CD14-positive monocyte (primary cell): ENCODE measurements around the gene HSPA12B. TPM values are rescaled to one million over a fixed set of nuclear protein-coding genes. Genes with fewer than 3 reads are reported as not detected.

Experiments
- DNase-seq, 3 donors: peaks; one replicate each; pipeline ENCODE4 v3.0.0-alpha.2; 2011 to 2022
- H2AFZ ChIP-seq: 2 replicates; pipeline ENCODE4 v1.6.0; 2012; ENCODE audit warnings: mild to moderate bottlenecking, low read depth, low read length, inconsistent platforms; ENCODE audit not compliant: insufficient read depth, poor library complexity, severe bottlenecking
- H3K27ac ChIP-seq, 2 donors: 1 replicate in 1 of 2; 2 replicates in 1 of 2; pipeline ENCODE4 v1.5.1; 2012 to 2013; ENCODE audit warnings: low read length in 2 of 2, control low read depth in 1 of 2, inconsistent platforms in 1 of 2, low read depth in 1 of 2, mild to moderate bottlenecking in 1 of 2
- H3K27me3 ChIP-seq, 2 donors: one replicate each; pipeline versions ENCODE4 v1.6.0 to v1.6.1; 2011 to 2013; ENCODE audit warnings: low read length in 2 of 2; ENCODE audit not compliant: control insufficient read depth in 2 of 2, insufficient read depth in 2 of 2
- H3K36me3 ChIP-seq, 2 donors: replicated peaks in 1 of 2; 1 replicate in 1 of 2; 2 replicates in 1 of 2; pipeline versions ENCODE4 v1.5.1 to v1.6.1; 2012 to 2013; ENCODE audit warnings: low read length in 2 of 2, control low read depth in 1 of 2, inconsistent platforms in 1 of 2, mild to moderate bottlenecking in 1 of 2; ENCODE audit not compliant: insufficient read depth in 2 of 2, control insufficient read depth in 1 of 2
- H3K4me1 ChIP-seq, 2 donors: 1 replicate in 1 of 2; 2 replicates in 1 of 2; pipeline versions ENCODE4 v1.5.1 to v1.6.1; 2012 to 2013; ENCODE audit warnings: low read length in 2 of 2, control low read depth in 1 of 2, inconsistent platforms in 1 of 2, mild to moderate bottlenecking in 1 of 2, moderate library complexity in 1 of 2; ENCODE audit not compliant: insufficient read depth in 2 of 2, control insufficient read depth in 1 of 2
- H3K4me2 ChIP-seq: replicated peaks from 2 replicates; pipeline ENCODE3; 2012; ENCODE audit warnings: low read length, moderate library complexity, mild to moderate bottlenecking; ENCODE audit not compliant: poor library complexity, severe bottlenecking; ENCODE audit errors: extremely low read depth
- H3K4me3 ChIP-seq, 3 experiments: fragments of 200-600 bp in 1 of 3; sonication (generic) in 1 of 3; replicated peaks in 1 of 3; 1 replicate in 2 of 3; 2 replicates in 1 of 3; pipeline ENCODE4 v1.5.1; 2011 to 2013; ENCODE audit warnings: low read length in 3 of 3, mild to moderate bottlenecking in 3 of 3, control low read depth in 2 of 3, low read depth in 2 of 3, inconsistent platforms in 1 of 3, moderate library complexity in 1 of 3
- H3K79me2 ChIP-seq: 2 replicates; pipeline ENCODE4 v1.6.0; 2012; ENCODE audit warnings: mild to moderate bottlenecking, control low read depth, inconsistent platforms, low read length, moderate library complexity; ENCODE audit not compliant: insufficient read depth
- H3K9ac ChIP-seq: 2 replicates; pipeline ENCODE4 v1.6.0; 2017; ENCODE audit warnings: low read length, mild to moderate bottlenecking; ENCODE audit not compliant: insufficient read depth, poor library complexity, severe bottlenecking
- H3K9me3 ChIP-seq, 2 donors: replicated peaks in 1 of 2; 1 replicate in 1 of 2; 2 replicates in 1 of 2; pipeline versions ENCODE4 v1.5.1 to v1.6.1; 2012 to 2013; ENCODE audit warnings: low read length in 2 of 2, control low read depth in 1 of 2; ENCODE audit not compliant: control insufficient read depth in 1 of 2, insufficient read depth in 1 of 2
- H4K20me1 ChIP-seq: 2 replicates; pipeline ENCODE4 v1.6.0; 2012; ENCODE audit warnings: mild to moderate bottlenecking, low read length, control low read depth, moderate library complexity; ENCODE audit not compliant: insufficient read depth
- H3K27ac Mint-ChIP-seq, 7 donors: one replicate each; pipeline ENCODE4 v1.8.0; 2020; ENCODE audit warnings: mild to moderate bottlenecking in 7 of 7, mixed read lengths in 7 of 7, moderate library complexity in 6 of 7, inconsistent platforms in 2 of 7
- H3K27me3 Mint-ChIP-seq, 3 donors: one replicate each; pipeline ENCODE4 v1.8.0; 2021 to 2022; ENCODE audit warnings: low read depth in 3 of 3, mild to moderate bottlenecking in 3 of 3, mixed read lengths in 3 of 3, moderate library complexity in 3 of 3, inconsistent platforms in 1 of 3
- H3K36me3 Mint-ChIP-seq, 2 donors: one replicate each; pipeline ENCODE4 v1.8.0; 2020; ENCODE audit warnings: mixed read lengths in 2 of 2, inconsistent platforms in 1 of 2, mild to moderate bottlenecking in 1 of 2
- H3K4me1 Mint-ChIP-seq: one replicate; pipeline ENCODE4 v1.8.0; 2020; ENCODE audit warnings: mild to moderate bottlenecking, mixed read lengths
- H3K4me3 Mint-ChIP-seq, 2 donors: one replicate each; pipeline ENCODE4 v1.8.0; 2020; ENCODE audit warnings: mild to moderate bottlenecking in 2 of 2, mixed read lengths in 2 of 2, moderate library complexity in 1 of 2
- H3K9me3 Mint-ChIP-seq, 7 donors: one replicate each; pipeline ENCODE4 v1.8.0; 2020 to 2022; ENCODE audit warnings: mixed read lengths in 7 of 7, mild to moderate bottlenecking in 6 of 7, moderate library complexity in 6 of 7, inconsistent platforms in 2 of 7
- WGBS: methylation state at CpG from one replicate; pipeline ENCODE4 v1.1.5; 2013; ENCODE audit warnings: missing lambda C conversion rate; ENCODE audit not compliant: insufficient coverage; 5-methylcytosine and 5-hydroxymethylcytosine counted together
- intact Hi-C, 2 donors: fragments of 100-400 bp; cut with micrococcal nuclease; formaldehyde crosslinking; loops; one replicate each; pipeline versions ENCODE4 v1.15.0 to v1.15.1; 2023
- polyA plus RNA-seq, 3 donors: library from polyadenylated mRNA; depleted of rRNA in 1 of 3; unstranded in 2 of 3; stranded (reverse) in 1 of 3; fragments of 300-500 nt in 2 of 3; fragments of >200 nt in 1 of 3; fragmentation: Illumina TruSeq in 2 of 3; gene quantifications; 1 replicate in 2 of 3; 2 replicates in 1 of 3; pipeline ENCODE4 v1.2.3, GENCODE V29; 2012 to 2021
- TF ChIP-seq, protein P1 (sequence below): fragments of 200-600 bp; IDR thresholded peaks from one replicate; pipeline ENCODE4 v1.8.0; 2022; ENCODE audit warnings: antibody characterized with exemption, mild to moderate bottlenecking

The HSPA12B gene
- polyA plus RNA-seq, 3 donors: not detected

DNA sequence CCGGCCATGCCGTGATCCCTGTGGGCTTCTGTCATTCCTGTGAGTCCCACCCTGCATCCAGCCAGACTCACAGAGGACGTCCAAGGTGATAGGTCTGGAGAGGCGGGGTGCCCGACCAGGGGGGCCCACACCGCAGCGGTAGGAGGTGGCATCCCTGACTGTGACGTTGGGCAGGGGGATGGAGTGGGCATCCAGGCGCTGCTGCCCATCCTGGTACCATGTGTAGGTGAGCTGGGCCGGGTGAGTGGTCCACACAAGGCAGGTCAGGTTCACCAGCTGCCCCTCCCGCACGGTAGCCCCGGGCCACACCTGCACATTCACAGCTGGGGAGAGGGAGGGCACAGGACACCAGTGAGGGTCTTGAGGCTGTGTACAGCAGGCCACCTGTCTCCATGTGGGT lies 39.1 kb upstream of the HSPA12B start:
- H3K79me2 ChIP-seq: no peaks in the 10 kb centered on the region
- H3K4me1 ChIP-seq: no peaks in the 10 kb centered on the region
- H4K20me1 ChIP-seq: no peaks in the 10 kb centered on the region
- peaks cover 4 to 8% of the 10 kb centered on the region in 2 donors for H3K9me3 ChIP-seq
- Mint-ChIP-seq H3K27me3 (peaks cover 2 to 8% (median 3%) of the 10 kb centered on the region in 3 donors), H3K4me1 (no peaks in the 10 kb centered on the region), H3K27ac (no peak overlapping the region), H3K36me3 (peaks cover 0 to 4% of the 10 kb centered on the region in 2 donors), H3K9me3 (peaks cover 3 to 12% (median 5%) of the 10 kb centered on the region in 7 donors), H3K4me3 (no peak overlapping the region)
- 95% methylated on average over 13 of the region's 13 CpGs for WGBS
- H3K4me3 ChIP-seq: no peak overlapping the region
- H3K27ac ChIP-seq: no peak overlapping the region
- intact Hi-C loops: no loop called here
- no peaks in the 10 kb centered on the region for H3K27me3 ChIP-seq
- H2AFZ ChIP-seq: no peak overlapping the region
- DNase-seq: no peak
- no peak overlapping the region for H3K4me2 ChIP-seq
- no peak overlapping the region for H3K9ac ChIP-seq
- H3K36me3 ChIP-seq: no peaks in the 10 kb centered on the region
- TF ChIP-seq, protein P1, sequence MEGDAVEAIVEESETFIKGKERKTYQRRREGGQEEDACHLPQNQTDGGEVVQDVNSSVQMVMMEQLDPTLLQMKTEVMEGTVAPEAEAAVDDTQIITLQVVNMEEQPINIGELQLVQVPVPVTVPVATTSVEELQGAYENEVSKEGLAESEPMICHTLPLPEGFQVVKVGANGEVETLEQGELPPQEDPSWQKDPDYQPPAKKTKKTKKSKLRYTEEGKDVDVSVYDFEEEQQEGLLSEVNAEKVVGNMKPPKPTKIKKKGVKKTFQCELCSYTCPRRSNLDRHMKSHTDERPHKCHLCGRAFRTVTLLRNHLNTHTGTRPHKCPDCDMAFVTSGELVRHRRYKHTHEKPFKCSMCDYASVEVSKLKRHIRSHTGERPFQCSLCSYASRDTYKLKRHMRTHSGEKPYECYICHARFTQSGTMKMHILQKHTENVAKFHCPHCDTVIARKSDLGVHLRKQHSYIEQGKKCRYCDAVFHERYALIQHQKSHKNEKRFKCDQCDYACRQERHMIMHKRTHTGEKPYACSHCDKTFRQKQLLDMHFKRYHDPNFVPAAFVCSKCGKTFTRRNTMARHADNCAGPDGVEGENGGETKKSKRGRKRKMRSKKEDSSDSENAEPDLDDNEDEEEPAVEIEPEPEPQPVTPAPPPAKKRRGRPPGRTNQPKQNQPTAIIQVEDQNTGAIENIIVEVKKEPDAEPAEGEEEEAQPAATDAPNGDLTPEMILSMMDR: no peak

DNA sequence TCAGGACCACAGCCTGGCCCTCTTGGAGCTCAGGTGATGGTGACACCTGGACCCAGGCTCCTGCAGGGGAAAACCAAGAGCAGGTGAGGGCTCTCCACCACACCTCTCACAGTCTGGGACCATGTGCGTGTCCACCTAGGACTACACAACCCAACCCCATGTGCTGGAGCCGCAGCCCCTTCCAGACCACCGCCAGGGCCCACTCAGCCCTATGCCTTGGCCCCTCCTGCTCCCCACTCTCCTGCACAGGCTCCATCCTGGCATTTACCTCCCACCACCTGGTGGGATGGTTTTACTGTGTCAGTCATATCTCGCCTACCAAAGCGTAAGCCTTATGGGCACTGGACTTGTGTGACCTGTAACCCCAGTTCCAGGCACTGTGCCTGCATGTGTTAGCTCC lies 37.6 kb upstream of the HSPA12B start:
- no peaks in the 10 kb centered on the region for H4K20me1 ChIP-seq

More for the DNA sequence above, 37.6 kb upstream of the HSPA12B start:
- Mint-ChIP-seq H3K36me3 (peaks cover 0 to 4% of the 10 kb centered on the region in 2 donors), H3K9me3 (peaks cover 3 to 12% (median 5%) of the 10 kb centered on the region in 7 donors), H3K4me1 (no peaks in the 10 kb centered on the region), H3K4me3 (no peak overlapping the region), H3K27ac (no peak overlapping the region), H3K27me3 (peaks cover 1 to 7% (median 3%) of the 10 kb centered on the region in 3 donors)
- DNase-seq: no peak
- Histone ChIP-seq H2AFZ (no peak overlapping the region), H3K9me3 (peaks cover 4 to 8% of the 10 kb centered on the region in 2 donors), H3K4me3 (no peak overlapping the region), H3K36me3 (no peaks in the 10 kb centered on the region), H3K27ac (no peak overlapping the region), H3K9ac (no peak overlapping the region), H3K4me2 (no peak overlapping the region), H3K79me2 (no peaks in the 10 kb centered on the region), H3K4me1 (no peaks in the 10 kb centered on the region), H3K27me3 (no peaks in the 10 kb centered on the region)
- intact Hi-C loops: no loop called here
- 89% methylated on average over 2 of the region's 5 CpGs for WGBS
- TF ChIP-seq, protein P1: no peak
